ENCODE measurements around the gene C20orf204.

- TF ChIP-seq CTCF (IDR thresholded peaks at IDR 0.05) (peak in 2 of 3 experiments; percentile 37 to 62), POLR2A (IDR thresholded peaks at IDR 0.05) (no peak)
Measured at GRCh38 chr20:64069614-64070243, 33.7 kb downstream of the C20orf204 start.

All from testis (tissue), 2 donors.